Suppressor macrophage treated with lipopolysaccharide for 4 hours (primary cell): Measurements from ENCODE around the gene PPP1R9A.
"Not testable (repeated sequence)": the region's sequence is repeated elsewhere in the genome, so short reads cannot be mapped to it uniquely, and the experiment has no call there.

Experiments used
- DNase-seq: peaks from one replicate; pipeline ENCODE4 v3.0.0-alpha.2; 2020

The PPP1R9A gene

DNA sequence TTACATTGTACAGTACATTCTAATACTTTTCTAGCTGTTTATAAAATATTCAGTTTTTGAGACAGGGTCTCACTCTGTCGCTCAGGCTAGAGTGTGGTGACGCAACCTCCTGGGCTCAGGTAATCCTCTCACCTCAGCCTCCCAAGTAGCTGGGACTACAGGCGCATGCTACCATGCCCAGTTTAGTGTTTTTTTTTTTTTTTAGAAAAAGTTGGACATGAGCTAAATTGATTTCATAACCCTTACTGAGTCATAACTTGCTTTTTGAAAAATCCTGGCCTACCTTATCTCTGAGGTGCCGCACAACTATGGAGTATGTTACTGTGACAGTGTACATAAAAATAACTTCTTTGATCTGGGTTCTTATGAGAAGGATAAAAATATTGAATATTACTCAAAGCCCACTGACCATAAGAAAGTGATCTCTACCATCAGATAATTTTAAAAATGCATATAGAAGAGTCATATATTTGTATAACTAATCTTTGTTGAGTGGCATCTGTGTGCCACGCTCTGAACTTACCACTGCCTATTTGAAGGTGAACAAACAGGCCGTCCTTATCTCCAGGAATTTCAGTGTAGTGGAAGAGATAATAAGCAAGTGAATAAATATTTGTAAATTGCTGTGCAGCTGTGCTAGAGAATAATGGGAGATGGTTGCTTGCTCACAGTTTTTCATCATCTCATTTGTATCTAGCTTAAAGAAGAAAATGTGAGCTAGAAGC, 73.2 kb downstream of the PPP1R9A start:
- no peak for DNase-seq

DNA sequence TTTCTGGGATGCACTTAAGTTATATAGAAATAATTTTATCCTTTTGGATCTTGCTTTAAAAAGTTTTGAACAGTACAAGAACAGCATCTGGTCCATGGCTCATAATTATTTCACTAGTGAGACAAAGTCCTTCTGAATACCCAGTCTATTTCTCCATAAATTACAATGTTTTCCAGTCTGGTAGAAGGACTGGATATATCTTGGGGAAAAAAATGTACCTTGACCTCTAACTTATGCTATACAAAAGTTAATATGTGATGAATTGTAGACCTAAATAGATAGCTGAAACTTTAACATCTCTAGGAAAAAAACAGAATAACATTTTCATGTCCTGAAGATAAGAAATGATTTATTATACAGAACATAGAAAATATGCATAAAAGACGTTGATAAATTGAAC, 88.5 kb downstream of the PPP1R9A start:
- DNase-seq, result no peak

GRCh38 chr7:94996369-94996768, 89.0 kb downstream of the PPP1R9A start:
- DNase-seq, result no peak

- no peak for DNase-seq
Observed at GRCh38 chr7:94997547-94997946, 90.2 kb downstream of the PPP1R9A start.

DNA sequence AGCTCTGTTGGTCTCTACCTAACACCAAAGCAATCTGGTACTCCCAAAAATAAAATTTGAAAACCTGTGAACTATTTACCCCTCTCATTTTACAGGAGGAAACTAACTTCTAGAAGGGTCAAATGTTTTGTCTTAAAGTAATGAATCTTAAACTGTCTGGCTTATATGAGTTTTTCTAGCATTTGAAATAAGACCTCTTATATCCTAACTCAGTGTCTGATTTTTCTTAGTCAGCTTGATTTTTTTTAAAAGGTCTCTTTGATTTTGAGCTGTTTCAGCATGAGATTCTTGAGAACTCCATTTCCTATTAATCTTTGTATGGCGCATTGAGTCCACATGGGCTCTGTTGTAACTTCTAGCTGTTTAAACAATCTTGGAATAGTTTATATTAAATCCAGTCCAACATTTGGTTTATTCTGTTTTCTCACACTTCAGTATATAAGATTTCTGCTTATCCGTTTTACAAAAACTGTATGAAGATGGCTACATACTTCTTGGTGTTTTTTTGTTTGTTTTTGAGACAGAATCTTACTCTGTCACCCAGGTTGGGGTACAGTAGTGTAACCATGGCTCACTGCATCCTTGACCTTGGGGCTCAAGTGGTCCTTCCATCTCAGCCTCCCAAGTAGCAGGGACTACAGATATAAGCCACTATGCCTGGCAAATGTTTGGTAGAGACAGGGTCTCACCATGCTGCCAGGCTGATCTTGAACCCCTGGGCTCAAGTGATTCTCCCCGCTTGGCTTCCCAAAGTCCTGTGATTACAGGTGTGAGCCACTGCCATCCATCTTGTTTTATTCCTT, 91.1 kb downstream of the PPP1R9A start:
- no peak for DNase-seq

DNA sequence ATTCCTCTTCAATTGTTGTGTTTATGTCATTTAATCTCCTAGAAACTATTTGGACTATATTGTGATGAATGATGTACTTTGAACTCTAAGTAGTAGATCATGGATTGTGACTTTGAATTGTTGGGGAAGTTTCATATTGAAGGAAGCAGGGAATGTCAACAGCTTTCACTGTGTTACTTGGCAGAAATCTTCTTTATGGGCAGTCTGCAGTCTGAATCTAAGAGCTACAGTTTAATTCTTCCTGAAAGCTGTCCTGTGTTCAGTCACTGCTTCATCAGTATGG, 91.6 kb downstream of the PPP1R9A start:
- DNase-seq, result no peak

GRCh38 chr7:94999601-95000000, 92.2 kb downstream of the PPP1R9A start:
- DNase-seq, result not testable (repeated sequence)

DNA sequence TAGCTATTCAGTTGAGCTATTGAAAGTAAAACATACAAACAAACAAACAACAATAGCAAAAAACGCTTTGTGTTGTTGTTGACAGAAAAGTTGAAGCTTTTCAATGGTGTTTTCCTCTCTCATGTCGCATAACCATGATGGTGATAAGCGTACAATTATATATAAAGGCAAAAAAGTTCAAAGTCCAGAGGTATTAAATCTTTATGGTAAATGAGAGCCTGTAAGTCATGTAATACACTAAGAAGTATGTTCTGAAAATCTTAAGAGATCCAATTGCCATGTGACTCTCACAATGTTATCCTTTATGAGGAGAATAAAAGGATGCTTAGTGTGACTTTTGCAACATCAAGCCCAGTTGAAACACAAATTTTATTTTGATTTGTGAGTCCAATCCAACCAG, 93.9 kb downstream of the PPP1R9A start:
- DNase-seq, result no peak

DNA sequence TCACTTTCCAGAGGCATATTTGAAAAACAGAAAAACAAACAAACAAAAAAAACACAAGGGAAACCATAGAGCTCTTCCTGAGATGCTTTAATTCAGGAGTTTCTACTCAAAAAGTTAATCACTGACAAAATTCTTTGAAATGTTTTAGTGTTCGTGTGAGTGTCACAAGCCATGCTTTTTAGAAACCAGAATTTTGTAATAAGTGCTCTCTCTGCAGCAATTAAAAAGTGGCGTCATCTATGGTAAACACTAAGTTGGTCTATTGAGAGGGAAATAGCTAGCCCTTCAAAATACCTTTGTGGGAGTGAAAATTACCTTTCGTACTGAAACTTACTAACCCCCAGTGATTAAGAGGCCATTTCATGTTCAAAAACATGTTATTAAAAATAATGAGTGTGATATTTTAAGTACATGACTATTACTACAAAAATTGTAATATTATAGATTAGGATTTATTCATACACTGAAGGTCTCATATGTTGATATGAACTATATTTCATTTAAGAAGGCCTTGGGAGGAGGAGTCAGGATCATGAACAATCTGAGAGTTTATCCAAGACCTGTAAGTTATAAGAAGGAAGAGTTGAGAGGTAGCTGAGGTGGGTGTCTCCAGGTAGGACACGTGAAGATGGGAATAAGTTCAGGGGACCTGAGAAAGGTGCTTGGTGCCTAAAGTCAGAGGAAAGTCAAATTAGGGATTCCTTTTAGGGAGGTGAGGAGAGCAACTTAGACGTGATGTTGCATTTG, 94.6 kb downstream of the PPP1R9A start:
- no peak for DNase-seq

- DNase-seq, result no peak
Observed at GRCh38 chr7:95002775-95003174, 95.4 kb downstream of the PPP1R9A start.

DNA sequence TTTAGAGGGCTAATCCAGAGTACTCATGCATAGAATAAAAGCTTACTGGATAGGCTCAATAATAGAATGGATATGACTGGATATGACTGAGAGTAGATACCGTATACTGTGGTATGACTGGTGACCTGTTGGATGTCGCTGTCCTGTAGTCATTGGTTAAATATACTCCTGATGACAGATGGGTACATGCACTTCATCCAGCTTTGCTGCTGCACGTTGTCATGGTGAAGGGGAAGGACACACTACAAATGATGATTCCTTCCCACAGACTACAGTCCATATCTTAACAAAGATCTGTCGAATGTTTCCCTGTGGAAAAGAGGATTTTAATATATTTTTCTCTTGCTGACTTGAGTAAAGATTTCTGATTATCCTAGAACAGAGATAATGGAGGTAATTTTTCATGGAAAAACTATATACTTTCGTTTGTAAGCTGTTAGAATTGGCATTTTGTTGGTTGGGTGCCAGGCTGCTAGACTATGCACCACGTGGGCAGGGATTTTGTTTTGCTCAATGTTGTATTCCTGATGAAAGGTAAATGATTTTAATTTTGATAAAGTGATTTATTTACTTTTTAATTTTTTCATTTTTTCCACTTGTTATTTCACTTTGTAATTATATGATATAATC, 97.3 kb downstream of the PPP1R9A start:
- DNase-seq, result no peak

DNA sequence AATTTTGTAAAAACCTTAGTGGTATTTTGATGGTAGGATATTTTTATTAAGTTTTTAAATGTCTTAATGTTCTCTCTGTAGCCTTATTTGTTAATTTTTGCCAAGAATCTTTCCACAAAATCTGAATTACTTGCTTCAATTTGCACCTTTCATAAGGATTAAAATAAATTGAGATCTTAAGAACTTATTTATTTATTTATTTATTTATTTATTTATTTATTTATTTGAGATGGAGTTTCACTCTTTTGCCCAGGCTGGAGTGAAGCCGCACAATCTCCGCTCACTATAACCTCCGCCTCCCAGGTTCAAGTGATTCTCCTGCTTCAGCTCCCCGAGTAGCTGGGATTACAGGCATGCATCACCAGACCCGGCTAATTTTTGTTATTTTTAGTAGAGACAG, 98.6 kb downstream of the PPP1R9A start:
- DNase-seq, result no peak

DNA sequence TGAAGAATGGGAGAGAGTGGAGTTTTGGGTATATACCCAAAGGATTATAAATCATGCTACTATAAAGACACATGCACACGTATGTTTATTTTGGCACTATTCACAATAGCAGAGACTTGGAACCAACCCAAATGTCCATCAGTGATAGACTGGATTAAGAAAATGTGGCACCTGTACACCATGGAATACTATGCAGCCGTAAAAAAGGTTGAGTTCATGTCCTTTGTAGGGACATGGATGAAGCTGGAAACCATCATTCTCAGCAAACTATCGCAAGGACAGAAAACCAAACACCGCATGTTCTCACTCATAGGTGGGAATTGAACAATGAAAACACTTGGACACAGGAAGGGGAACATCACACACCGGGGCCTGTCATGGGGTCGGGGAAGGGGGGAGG, 101.4 kb downstream of the PPP1R9A start:
- not testable (repeated sequence) for DNase-seq

GRCh38 chr7:95011146-95011928, 103.9 kb downstream of the PPP1R9A start:
- DNase-seq, result no peak

DNA sequence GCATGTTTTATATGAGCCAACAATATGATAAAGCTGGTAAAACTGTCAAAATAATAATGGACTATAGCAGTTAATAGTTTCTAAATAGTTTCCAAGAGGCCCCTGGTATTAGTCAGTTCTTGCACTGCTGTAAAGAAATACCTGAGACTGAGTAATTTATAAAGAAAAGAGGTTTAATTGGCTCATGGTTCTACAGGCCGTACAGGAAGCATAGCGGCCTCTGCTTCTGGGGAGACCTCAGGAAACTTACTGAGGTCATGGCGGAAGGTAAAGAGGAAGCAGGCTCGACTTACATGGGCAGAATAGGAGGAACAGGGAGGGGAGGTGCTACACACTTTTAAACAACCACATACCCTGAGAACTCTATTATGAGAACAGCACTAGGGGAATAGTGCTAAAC, 104.6 kb downstream of the PPP1R9A start:
- DNase-seq, result no peak

DNA sequence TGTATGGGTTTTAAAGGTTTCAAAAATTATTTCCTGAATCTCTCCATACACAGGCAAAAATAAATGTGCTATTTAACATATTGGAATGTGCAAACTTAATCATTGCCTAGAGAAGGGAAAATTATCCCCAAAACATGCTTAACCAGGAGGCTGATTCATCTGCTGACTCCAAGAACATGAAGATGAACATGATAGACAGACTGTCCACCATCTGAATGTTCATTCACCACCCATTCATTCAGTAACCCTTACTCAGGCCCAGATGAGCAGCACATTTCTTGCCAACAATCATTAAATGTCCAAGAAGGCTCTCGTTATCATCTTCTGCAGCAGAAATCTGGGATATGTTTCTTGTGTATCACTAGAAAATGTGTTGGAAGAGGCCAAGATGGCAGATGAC, 110.6 kb downstream of the PPP1R9A start:
- no peak for DNase-seq

DNA sequence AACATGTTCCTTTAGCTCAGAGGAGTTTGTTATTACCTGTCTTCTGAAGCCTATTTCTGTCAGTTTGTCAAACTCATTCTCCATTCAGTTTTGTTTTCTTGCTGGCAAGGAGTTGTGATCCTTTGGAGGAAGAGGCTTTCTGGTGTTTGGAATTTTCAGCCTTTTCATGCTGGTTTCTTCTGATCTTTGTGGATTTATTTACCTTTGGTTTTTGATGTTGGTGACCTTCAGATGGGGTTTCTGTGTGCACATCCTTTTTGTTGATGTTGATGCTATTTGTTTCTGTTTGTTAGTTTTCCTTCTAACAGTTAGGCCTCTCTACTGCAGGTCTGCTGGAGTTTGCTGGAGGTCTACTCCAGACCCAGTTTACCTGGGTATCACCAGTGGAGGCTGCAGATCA, 118.6 kb downstream of the PPP1R9A start:
- DNase-seq, result no peak

- no peak for DNase-seq
Observed at GRCh38 chr7:95026421-95027072, 119.2 kb downstream of the PPP1R9A start.

DNA sequence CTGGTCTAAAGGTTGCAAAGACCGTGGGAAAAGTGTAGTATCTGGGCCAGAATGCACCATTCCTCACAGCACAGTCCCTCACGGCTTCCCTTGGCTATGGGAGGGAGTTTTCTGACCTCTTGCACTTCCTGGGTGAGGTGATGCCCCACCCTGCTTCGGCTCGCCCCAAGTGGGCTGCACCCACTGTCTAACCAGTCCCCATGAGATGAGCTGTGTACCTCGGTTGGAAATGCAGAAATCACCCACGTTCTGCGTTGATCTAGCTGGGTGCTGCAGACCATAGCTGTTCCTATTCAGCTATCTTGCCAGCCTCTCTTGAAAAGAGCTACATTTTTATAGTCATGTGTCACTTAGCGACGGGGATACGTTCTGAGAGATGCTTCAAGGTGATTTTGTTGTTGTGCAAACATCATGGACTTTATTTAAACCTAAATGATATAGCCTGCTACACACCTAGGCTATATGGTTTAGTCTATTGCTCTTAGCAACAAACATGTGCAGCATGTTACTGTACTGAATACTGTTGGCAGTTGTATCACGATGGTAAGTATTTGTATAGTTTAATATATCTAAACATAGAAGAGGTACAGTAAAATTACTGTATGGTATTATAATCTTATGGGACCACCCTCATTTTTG, 120.0 kb downstream of the PPP1R9A start:
- DNase-seq, result no peak

GRCh38 chr7:95028683-95029082, 121.3 kb downstream of the PPP1R9A start:
- no peak for DNase-seq

DNA sequence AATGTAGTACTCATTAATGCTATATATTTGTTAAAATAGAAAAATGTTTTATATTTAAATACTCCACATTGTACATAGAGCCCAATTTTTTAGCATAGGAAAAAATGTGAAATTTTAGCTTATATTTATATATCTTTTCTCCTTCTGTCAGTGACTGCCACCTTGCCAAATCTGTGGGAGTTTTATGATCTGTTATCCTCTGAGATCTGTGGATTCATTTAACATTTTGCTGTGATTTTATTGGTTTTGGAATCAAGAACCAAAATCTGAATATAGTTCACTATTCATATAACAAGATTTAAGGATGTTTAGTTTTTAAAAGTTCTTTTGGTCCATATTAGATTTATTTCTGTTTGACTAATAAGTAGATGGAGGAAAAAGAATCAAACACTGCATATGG, 127.9 kb downstream of the PPP1R9A start:
- DNase-seq, result no peak

GRCh38 chr7:95041031-95041430, 133.6 kb downstream of the PPP1R9A start:
- no peak for DNase-seq
